Measurements from ENCODE around the gene NR5A1.

The NR5A1 gene

GRCh38 chr9:124473310-124473709 is 33.9 kb downstream of the NR5A1 start:
- DNase-seq (ENCODE audit: low read depth): no peak
- no peak overlapping the region for H3K4me3 ChIP-seq (ENCODE audit: low read depth, low read length)
- no peak for TF ChIP-seq CTCF (IDR thresholded peaks at IDR 0.05; ENCODE audit: low read depth, low read length, missing control alignments)

- H3K4me3 ChIP-seq (ENCODE audit: low read depth, low read length): no peak overlapping the region
- no peak for DNase-seq (ENCODE audit: low read depth)
- TF ChIP-seq CTCF (IDR thresholded peaks at IDR 0.05; ENCODE audit: low read depth, low read length, missing control alignments): no peak
These were observed 34.4 kb downstream of the NR5A1 start for GRCh38 chr9:124472770-124473169.

- no peak overlapping the region for H3K4me3 ChIP-seq (ENCODE audit: low read depth, low read length)
- no peak for TF ChIP-seq CTCF (IDR thresholded peaks at IDR 0.05; ENCODE audit: low read depth, low read length, missing control alignments)
- DNase-seq (ENCODE audit: low read depth): no peak
These were observed 35.4 kb downstream of the NR5A1 start for GRCh38 chr9:124471761-124472160.

GRCh38 chr9:124470726-124471125 is 36.5 kb downstream of the NR5A1 start:
- TF ChIP-seq CTCF (IDR thresholded peaks at IDR 0.05; ENCODE audit: low read depth, low read length, missing control alignments): no peak
- DNase-seq (ENCODE audit: low read depth): no peak
- H3K4me3 ChIP-seq (ENCODE audit: low read depth, low read length): no peak overlapping the region

- no peak overlapping the region for H3K4me3 ChIP-seq (ENCODE audit: low read depth, low read length)
- TF ChIP-seq CTCF (IDR thresholded peaks at IDR 0.05; ENCODE audit: low read depth, low read length, missing control alignments): no peak
- no peak for DNase-seq (ENCODE audit: low read depth)
These were observed 36.9 kb downstream of the NR5A1 start for GRCh38 chr9:124470306-124470705.

DNA sequence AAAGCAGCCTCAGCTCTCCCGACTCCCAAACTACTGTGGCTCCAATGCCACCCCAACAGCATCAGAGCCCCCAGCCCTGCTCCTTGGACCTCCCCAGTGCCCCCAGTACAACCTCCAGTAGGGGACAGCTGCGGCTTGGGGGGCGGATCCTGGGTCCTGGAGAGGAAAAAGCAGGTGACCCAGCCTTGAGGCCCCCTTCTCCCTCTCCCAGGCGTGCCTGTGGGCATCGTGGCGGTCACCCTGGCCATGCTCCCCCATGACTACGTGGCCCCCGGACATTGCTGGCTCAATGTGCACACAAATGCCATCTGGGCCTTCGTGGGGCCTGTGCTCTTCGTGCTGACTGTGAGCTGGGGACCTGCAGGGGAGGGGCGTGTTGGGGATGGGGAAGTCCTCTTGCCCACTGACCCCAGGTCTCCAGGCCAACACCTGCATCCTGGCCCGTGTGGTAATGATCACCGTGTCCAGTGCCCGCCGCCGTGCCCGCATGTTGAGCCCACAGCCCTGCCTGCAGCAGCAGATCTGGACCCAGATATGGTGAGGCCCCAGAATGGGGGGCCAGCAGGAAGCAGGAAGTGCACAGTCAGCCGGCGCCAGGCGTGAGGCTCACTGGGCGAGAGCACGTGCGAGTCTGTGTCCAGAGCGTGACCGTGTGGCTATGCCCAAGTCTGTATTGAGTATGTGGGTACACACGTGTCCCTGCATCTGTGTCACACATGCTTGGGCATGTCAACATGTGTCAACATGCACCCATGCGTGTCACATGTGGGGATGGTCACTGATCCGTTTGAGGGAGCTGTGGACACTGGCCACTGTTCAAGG is 38.0 kb downstream of the NR5A1 start:
- H3K4me3 ChIP-seq (ENCODE audit: low read depth, low read length): no peak overlapping the region
- DNase-seq (ENCODE audit: low read depth): no peak
- no peak for TF ChIP-seq CTCF (IDR thresholded peaks at IDR 0.05; ENCODE audit: low read depth, low read length, missing control alignments)
